Stimulated activated naive CD8-positive, alpha-beta T cell treated with anti-CD3 and anti-CD28 coated beads, Interleukin-15, Interleukin-2, amounts not matched to agents 100 ng/mL and 50 ng/mL, for 24 hours (primary cell): ENCODE data around the gene SHROOM3.
"Not testable (repeated sequence)": the region's sequence is repeated elsewhere in the genome, so short reads cannot be mapped to it uniquely, and the experiment has no call there.

Experiments used
- H3K27ac Mint-ChIP-seq: one replicate; pipeline ENCODE4 v1.8.0; 2021; ENCODE audit warnings: mild to moderate bottlenecking, mixed read lengths
- H3K27me3 Mint-ChIP-seq: one replicate; pipeline ENCODE4 v1.8.0; 2021; ENCODE audit warnings: mixed read lengths
- H3K36me3 Mint-ChIP-seq: one replicate; pipeline ENCODE4 v1.8.0; 2021; ENCODE audit warnings: low read depth, mixed read lengths
- H3K4me1 Mint-ChIP-seq: one replicate; pipeline ENCODE4 v1.8.0; 2021; ENCODE audit warnings: low read depth, mixed read lengths
- H3K4me3 Mint-ChIP-seq: one replicate; pipeline ENCODE4 v1.8.0; 2021; ENCODE audit warnings: mild to moderate bottlenecking, mixed read lengths
- H3K9me3 Mint-ChIP-seq: one replicate; pipeline ENCODE4 v1.8.0; 2021; ENCODE audit warnings: mixed read lengths

SHROOM3 gene

GRCh38 chr4:76434901-76435527, at the start of gene SHROOM3:
TSS of gene SHROOM3 (plus strand) at chr4:76435229. CDS start at chr4:76436053, 824 bp downstream.
- no peak within 1 kb of the TSS for H3K4me3 Mint-ChIP-seq
- H3K9me3 Mint-ChIP-seq: no peaks in the 10 kb centered on the region
- H3K36me3 Mint-ChIP-seq: no peaks in the 10 kb centered on the region
- peaks cover 59% of the 10 kb centered on the region for H3K27me3 Mint-ChIP-seq
- H3K4me1 Mint-ChIP-seq: peaks cover 10% of the 10 kb centered on the region
- H3K27ac Mint-ChIP-seq: no peak within 1 kb of the TSS

GRCh38 chr4:76385974-76386373, 49.1 kb upstream of the SHROOM3 start:
- H3K9me3 Mint-ChIP-seq: peaks cover 25% of the 10 kb centered on the region
- H3K27me3 Mint-ChIP-seq: peaks cover 35% of the 10 kb centered on the region
- H3K4me3 Mint-ChIP-seq: no peak overlapping the region
- H3K4me1 Mint-ChIP-seq: no peaks in the 10 kb centered on the region
- H3K36me3 Mint-ChIP-seq: no peaks in the 10 kb centered on the region
- H3K27ac Mint-ChIP-seq: no peak overlapping the region

GRCh38 chr4:76386566-76387305, 48.3 kb upstream of the SHROOM3 start:
- Mint-ChIP-seq H3K4me3 (no peak overlapping the region), H3K36me3 (no peaks in the 10 kb centered on the region), H3K9me3 (peaks cover 31% of the 10 kb centered on the region), H3K27ac (no peak overlapping the region), H3K27me3 (peaks cover 42% of the 10 kb centered on the region), H3K4me1 (no peaks in the 10 kb centered on the region)

- no peaks in the 10 kb centered on the region for H3K4me1 Mint-ChIP-seq
- H3K36me3 Mint-ChIP-seq: no peaks in the 10 kb centered on the region
- H3K4me3 Mint-ChIP-seq: no peak overlapping the region
- peaks cover 58% of the 10 kb centered on the region for H3K27me3 Mint-ChIP-seq
- peaks cover 38% of the 10 kb centered on the region for H3K9me3 Mint-ChIP-seq
- H3K27ac Mint-ChIP-seq: no peak overlapping the region
Measured at GRCh38 chr4:76388160-76388908, 46.7 kb upstream of the SHROOM3 start.

GRCh38 chr4:76401654-76402053, 33.4 kb upstream of the SHROOM3 start:
- Mint-ChIP-seq H3K27ac (no peak overlapping the region), H3K4me1 (no peaks in the 10 kb centered on the region), H3K4me3 (no peak overlapping the region), H3K36me3 (peaks cover 5% of the 10 kb centered on the region), H3K27me3 (peaks cover 27% of the 10 kb centered on the region), H3K9me3 (peaks cover 5% of the 10 kb centered on the region)

- Mint-ChIP-seq H3K4me1 (peaks cover 5% of the 10 kb centered on the region), H3K27ac (no peak overlapping the region), H3K9me3 (no peaks in the 10 kb centered on the region), H3K27me3 (peaks cover 20% of the 10 kb centered on the region), H3K36me3 (no peaks in the 10 kb centered on the region), H3K4me3 (no peak overlapping the region)
Measured at GRCh38 chr4:76406081-76406480, 28.9 kb upstream of the SHROOM3 start.

- Mint-ChIP-seq H3K27me3 (peaks cover 20% of the 10 kb centered on the region), H3K4me3 (no peak overlapping the region), H3K9me3 (no peaks in the 10 kb centered on the region), H3K27ac (no peak overlapping the region), H3K36me3 (no peaks in the 10 kb centered on the region), H3K4me1 (peaks cover 5% of the 10 kb centered on the region)
Measured at GRCh38 chr4:76407440-76408119, 27.4 kb upstream of the SHROOM3 start.

- Mint-ChIP-seq H3K36me3 (no peaks in the 10 kb centered on the region), H3K9me3 (no peaks in the 10 kb centered on the region), H3K27me3 (peaks cover 7% of the 10 kb centered on the region), H3K4me3 (no peak overlapping the region), H3K4me1 (peaks cover 5% of the 10 kb centered on the region), H3K27ac (no peak overlapping the region)
Measured at GRCh38 chr4:76410636-76411035, 24.4 kb upstream of the SHROOM3 start.

GRCh38 chr4:76420188-76420761, 14.8 kb upstream of the SHROOM3 start:
- Mint-ChIP-seq H3K4me1 (peaks cover 10% of the 10 kb centered on the region), H3K27ac (no peak overlapping the region), H3K27me3 (peaks cover 35% of the 10 kb centered on the region), H3K4me3 (peak overlapping the region; percentile 65), H3K9me3 (no peaks in the 10 kb centered on the region), H3K36me3 (no peaks in the 10 kb centered on the region)

GRCh38 chr4:76420762-76421581, 14.1 kb upstream of the SHROOM3 start, which contains the start of gene CCDC158:
TSS of gene CCDC158 (minus strand) at chr4:76421141. CDS start at chr4:76403207, 17,934 bp downstream.
- H3K4me1 Mint-ChIP-seq: peaks cover 10% of the 10 kb centered on the region
- H3K27ac Mint-ChIP-seq: no peak within 1 kb of the TSS
- no peaks in the 10 kb centered on the region for H3K9me3 Mint-ChIP-seq
- peaks cover 41% of the 10 kb centered on the region for H3K27me3 Mint-ChIP-seq
- H3K4me3 Mint-ChIP-seq: peak within 1 kb of the TSS; percentile 65
- H3K36me3 Mint-ChIP-seq: no peaks in the 10 kb centered on the region

GRCh38 chr4:76423159-76423558, 11.9 kb upstream of the SHROOM3 start:
- H3K4me1 Mint-ChIP-seq: peaks cover 10% of the 10 kb centered on the region
- not testable (repeated sequence) for H3K4me3 Mint-ChIP-seq, H3K9me3 Mint-ChIP-seq, H3K36me3 Mint-ChIP-seq, H3K27ac Mint-ChIP-seq
- H3K27me3 Mint-ChIP-seq: peaks cover 45% of the 10 kb centered on the region

- Mint-ChIP-seq H3K9me3 (no peaks in the 10 kb centered on the region), H3K4me1 (peaks cover 6% of the 10 kb centered on the region), H3K27ac (no peak overlapping the region), H3K27me3 (peaks cover 24% of the 10 kb centered on the region), H3K4me3 (no peak overlapping the region), H3K36me3 (no peaks in the 10 kb centered on the region)
Measured at GRCh38 chr4:76426272-76426671, 8.8 kb upstream of the SHROOM3 start.

- H3K4me3 Mint-ChIP-seq: no peak overlapping the region
Measured at GRCh38 chr4:76429636-76430035, 5.4 kb upstream of the SHROOM3 start.

More at GRCh38 chr4:76429636-76430035, 5.4 kb upstream of the SHROOM3 start:
- Mint-ChIP-seq H3K9me3 (no peaks in the 10 kb centered on the region), H3K27me3 (peaks cover 23% of the 10 kb centered on the region), H3K27ac (no peak overlapping the region), H3K4me1 (peaks cover 2% of the 10 kb centered on the region), H3K36me3 (no peaks in the 10 kb centered on the region)
